KOPT-K1 (cell line): ENCODE results near the gene PRKCSH.
"Not testable (repeated sequence)": the region's sequence is repeated elsewhere in the genome, so short reads cannot be mapped to it uniquely, and the experiment has no call there.

Source experiments
- H3K27ac ChIP-seq: fragments of 200-600 bp; sonication (generic); 2 replicates; pipeline ENCODE4 v1.5.1; 2016; ENCODE audit warnings: antibody characterized with exemption, mild to moderate bottlenecking, low read depth, low read length; ENCODE audit not compliant: poor library complexity, severe bottlenecking
- H3K36me3 ChIP-seq: fragments of 200-600 bp; sonication (generic); 2 replicates; pipeline ENCODE4 v1.5.1; 2017; ENCODE audit warnings: antibody characterized with exemption, mild to moderate bottlenecking, low read length, moderate library complexity; ENCODE audit not compliant: insufficient read depth
- H3K9me3 ChIP-seq: fragments of 200-600 bp; sonication (generic); 2 replicates; pipeline ENCODE4 v1.5.1; 2017; ENCODE audit warnings: antibody characterized with exemption, low read length, mild to moderate bottlenecking; ENCODE audit not compliant: insufficient read depth, poor library complexity, severe bottlenecking

The PRKCSH gene

GRCh38 chr19:11435057-11435832 is at the start of gene PRKCSH, which contains the start of gene ODAD3:
TSS of gene PRKCSH (plus strand) at chr19:11435635. CDS start at chr19:11436118, 483 bp downstream.
TSS of gene ODAD3 (minus strand) at chr19:11435121. CDS start at chr19:11435016, 105 bp downstream.
- H3K36me3 ChIP-seq, result peaks cover 39% of the 10 kb centered on the region
- peak within 1 kb of the TSS; percentile 90 for H3K27ac ChIP-seq
- no peaks in the 10 kb centered on the region for H3K9me3 ChIP-seq

GRCh38 chr19:11387162-11388034 is 48.0 kb upstream of the PRKCSH start:
- Histone ChIP-seq H3K36me3 (no peaks in the 10 kb centered on the region), H3K9me3 (no peaks in the 10 kb centered on the region), H3K27ac (no peak overlapping the region)

GRCh38 chr19:11390359-11390758 is 45.1 kb upstream of the PRKCSH start:
- Histone ChIP-seq H3K9me3 (no peaks in the 10 kb centered on the region), H3K27ac (no peak overlapping the region), H3K36me3 (no peaks in the 10 kb centered on the region)

GRCh38 chr19:11390933-11391680 is 44.3 kb upstream of the PRKCSH start:
- Histone ChIP-seq H3K9me3 (no peaks in the 10 kb centered on the region), H3K27ac (no peak overlapping the region), H3K36me3 (no peaks in the 10 kb centered on the region)

GRCh38 chr19:11397089-11397610 is 38.3 kb upstream of the PRKCSH start:
- no peak overlapping the region for H3K27ac ChIP-seq
- H3K9me3 ChIP-seq, result no peaks in the 10 kb centered on the region
- H3K36me3 ChIP-seq, result no peaks in the 10 kb centered on the region

- Histone ChIP-seq H3K27ac (no peak overlapping the region), H3K9me3 (no peaks in the 10 kb centered on the region), H3K36me3 (no peaks in the 10 kb centered on the region)
Measured at GRCh38 chr19:11399667-11400066, 35.8 kb upstream of the PRKCSH start.

- H3K9me3 ChIP-seq, result no peaks in the 10 kb centered on the region
- H3K36me3 ChIP-seq, result no peaks in the 10 kb centered on the region
Measured at GRCh38 chr19:11400798-11401197, 34.6 kb upstream of the PRKCSH start.

GRCh38 chr19:11401808-11402543 is 33.5 kb upstream of the PRKCSH start:
- H3K36me3 ChIP-seq, result no peaks in the 10 kb centered on the region
- no peaks in the 10 kb centered on the region for H3K9me3 ChIP-seq
- no peak overlapping the region for H3K27ac ChIP-seq

More at GRCh38 chr19:11400798-11401197, 34.6 kb upstream of the PRKCSH start:
- no peak overlapping the region for H3K27ac ChIP-seq

- Histone ChIP-seq H3K36me3 (no peaks in the 10 kb centered on the region), H3K9me3 (no peaks in the 10 kb centered on the region), H3K27ac (no peak overlapping the region)
Measured at GRCh38 chr19:11404588-11405222, 30.7 kb upstream of the PRKCSH start.

- no peak overlapping the region for H3K27ac ChIP-seq
- H3K36me3 ChIP-seq, result no peaks in the 10 kb centered on the region
Measured at GRCh38 chr19:11405846-11406643, 29.4 kb upstream of the PRKCSH start.

GRCh38 chr19:11406703-11407236 is 28.7 kb upstream of the PRKCSH start:
- not testable (repeated sequence) for H3K9me3 ChIP-seq, H3K36me3 ChIP-seq, H3K27ac ChIP-seq

More at GRCh38 chr19:11405846-11406643, 29.4 kb upstream of the PRKCSH start:
- no peaks in the 10 kb centered on the region for H3K9me3 ChIP-seq

- Histone ChIP-seq H3K36me3 (no peaks in the 10 kb centered on the region), H3K9me3 (no peaks in the 10 kb centered on the region), H3K27ac (no peak overlapping the region)
Measured at GRCh38 chr19:11408591-11408990, 26.8 kb upstream of the PRKCSH start.

- H3K9me3 ChIP-seq, result no peaks in the 10 kb centered on the region
- H3K27ac ChIP-seq, result no peak overlapping the region
- H3K36me3 ChIP-seq, result no peaks in the 10 kb centered on the region
Measured at GRCh38 chr19:11410682-11411081, 24.8 kb upstream of the PRKCSH start.
